Measurements from ENCODE around the gene NR1I3.

The NR1I3 gene

GRCh38 chr1:161196521-161197451 is 41.2 kb downstream of the NR1I3 start:
- no peak for DNase-seq (ENCODE audit: low read depth in 4 of 4, low spot score in 1 of 4)

- DNase-seq (ENCODE audit: low read depth in 4 of 4, low spot score in 1 of 4), result no peak
Measured at GRCh38 chr1:161196111-161196510, 41.9 kb downstream of the NR1I3 start.

GRCh38 chr1:161195171-161195570 is 42.8 kb downstream of the NR1I3 start:
- no peak for DNase-seq (ENCODE audit: low read depth in 4 of 4, low spot score in 1 of 4)

- DNase-seq (ENCODE audit: low read depth in 4 of 4, low spot score in 1 of 4), result no peak
Measured at GRCh38 chr1:161193561-161194235, 44.3 kb downstream of the NR1I3 start.

- DNase-seq (ENCODE audit: low read depth in 4 of 4, low spot score in 1 of 4), result peak; percentile 27 to 39 (median 32)
Measured at GRCh38 chr1:161192476-161193465, 45.2 kb downstream of the NR1I3 start.

- DNase-seq (ENCODE audit: low read depth in 4 of 4, low spot score in 1 of 4), result no peak
Measured at GRCh38 chr1:161191971-161192370, 46.0 kb downstream of the NR1I3 start.

GRCh38 chr1:161190962-161191521 is 47.0 kb downstream of the NR1I3 start:
- no peak for DNase-seq (ENCODE audit: low read depth in 4 of 4, low spot score in 1 of 4)

- no peak for DNase-seq (ENCODE audit: low read depth in 4 of 4, low spot score in 1 of 4)
Measured at GRCh38 chr1:161189036-161189435, 49.0 kb downstream of the NR1I3 start.

GRCh38 chr1:161188381-161188780 is 49.6 kb downstream of the NR1I3 start:
- DNase-seq (ENCODE audit: low read depth in 4 of 4, low spot score in 1 of 4), result no peak

- DNase-seq (ENCODE audit: low read depth in 4 of 4, low spot score in 1 of 4), result no peak
Measured at GRCh38 chr1:161187311-161187710, 50.7 kb downstream of the NR1I3 start.

- DNase-seq (ENCODE audit: low read depth in 4 of 4, low spot score in 1 of 4), result no peak
Measured at GRCh38 chr1:161185732-161186311, 52.2 kb downstream of the NR1I3 start.

GRCh38 chr1:161185282-161185682 is 52.7 kb downstream of the NR1I3 start:
- peak in 1 of 4 experiments; percentile 33 for DNase-seq (ENCODE audit: low read depth in 4 of 4, low spot score in 1 of 4)

- DNase-seq (ENCODE audit: low read depth in 4 of 4, low spot score in 1 of 4), result peak in 3 of 4 experiments; percentile 34 to 51 (median 36)
Measured at GRCh38 chr1:161182214-161182613, 55.8 kb downstream of the NR1I3 start.

GRCh38 chr1:161180639-161181038 is 57.4 kb downstream of the NR1I3 start:
- no peak for DNase-seq (ENCODE audit: low read depth in 4 of 4, low spot score in 1 of 4)

- no peak for DNase-seq (ENCODE audit: low read depth in 4 of 4, low spot score in 1 of 4)
Measured at GRCh38 chr1:161179698-161180097, 58.3 kb downstream of the NR1I3 start.

Measured in stimulated activated CD4-positive, alpha-beta T cell treated with anti-CD3 and anti-CD28 coated beads, Interleukin-1b, Interleukin-23, amount 100 ng/mL, for 24 hours (primary cell).